GM12878 (cell line): ENCODE measurements around the gene HRCT1. TPM values are rescaled to one million over a fixed set of nuclear protein-coding genes. Genes with fewer than 3 reads are reported as not detected.

Experiments
- ATAC-seq: fragments of 200-7000 bp; cut with Tn5 transposase; 3 replicates; pipeline ENCODE4 v1.9.1; 2020; ENCODE audit warnings: mild to moderate bottlenecking, moderate library complexity
- BruUV-seq: library from RNA; stranded (reverse); fragments of 400-500 nt; replicated peaks from 2 replicates; lab custom pipeline; 2021; lab: Mats Ljungman, UMichigan
- CTCF ChIA-PET: fragments of 300-600 bp; sonication (Branson Sonifier 250); formaldehyde crosslinking; extraction: SDS; loops from one replicate; lab custom pipeline; 2021; ENCODE audit warnings: inconsistent platforms; lab: Yijun Ruan, JAX
- POLR2A ChIA-PET: fragments of 350-600 bp; formaldehyde crosslinking; extraction: SDS; loops from one replicate; lab custom pipeline; 2021; ENCODE audit warnings: inconsistent platforms; lab: Charles Lee
- RAD21 ChIA-PET: fragments of 300-600 bp; sonication (Branson Sonifier 250); formaldehyde crosslinking; loops from one replicate; lab custom pipeline; 2023; ENCODE audit warnings: antibody characterized with exemption; ENCODE audit not compliant: unreplicated experiment; lab: Charles Lee
- SMC1A ChIA-PET: fragments of 300-600 bp; sonication (Branson Sonifier 250); formaldehyde crosslinking; loops from one replicate; lab custom pipeline; 2023; ENCODE audit not compliant: unreplicated experiment, uncharacterized antibody; lab: Charles Lee
- DNase-seq: peaks from one replicate; pipeline ENCODE4 v3.0.0-alpha.2; 2011; ENCODE audit warnings: low read depth, low spot score
- FAIRE-seq: peaks from 3 replicates; lab custom pipeline; 2011; peaks lifted over from hg19 to GRCh38; lab: Jason Lieb, UNC
- H2AFZ ChIP-seq: 2 replicates; pipeline ENCODE4 v1.6.0; 2011; ENCODE audit warnings: low read depth, low read length, control low read depth; ENCODE audit not compliant: control insufficient read depth
- H3K27ac ChIP-seq: 2 replicates; pipeline ENCODE4 v1.5.1; 2011; ENCODE audit warnings: control low read depth; ENCODE audit not compliant: control insufficient read depth, insufficient read depth
- H3K27me3 ChIP-seq, 2 experiments: replicated peaks in 1 of 2; 2 replicates each; pipeline versions ENCODE4 v1.6.0 to v1.6.1; 2011; ENCODE audit warnings: low read length in 1 of 2; ENCODE audit not compliant: control insufficient read depth in 2 of 2, insufficient read depth in 2 of 2
- H3K36me3 ChIP-seq, 2 experiments: 2 replicates each; pipeline ENCODE4 v1.5.1; 2011; ENCODE audit warnings: low read length in 1 of 2; ENCODE audit not compliant: control insufficient read depth in 2 of 2, insufficient read depth in 2 of 2
- H3K4me1 ChIP-seq: 2 replicates; pipeline ENCODE4 v1.6.1; 2011; ENCODE audit warnings: mild to moderate bottlenecking, low read length, moderate library complexity, mixed read lengths; ENCODE audit not compliant: control insufficient read depth, insufficient read depth
- H3K4me2 ChIP-seq: 2 replicates; pipeline ENCODE4 v1.6.0; 2011; ENCODE audit warnings: control low read depth; ENCODE audit not compliant: control insufficient read depth, insufficient read depth
- H3K4me3 ChIP-seq: fragments of 200-600 bp; sonication (generic); 2 replicates; pipeline ENCODE4 v1.5.1; 2016
- H3K79me2 ChIP-seq: 2 replicates; pipeline ENCODE4 v1.6.0; 2011; ENCODE audit warnings: low read length; ENCODE audit not compliant: control insufficient read depth, insufficient read depth
- H3K9ac ChIP-seq: 2 replicates; pipeline ENCODE4 v1.8.0; 2011; ENCODE audit warnings: low read length, control low read depth, mixed read lengths; ENCODE audit not compliant: control insufficient read depth, insufficient read depth
- H3K9me3 ChIP-seq: replicated peaks from 3 replicates; pipeline ENCODE4 v1.5.1; 2011; ENCODE audit warnings: mild to moderate bottlenecking, low read length; ENCODE audit not compliant: control insufficient read depth, insufficient read depth
- H4K20me1 ChIP-seq: 2 replicates; pipeline ENCODE4 v1.6.0; 2011; ENCODE audit not compliant: control insufficient read depth, insufficient read depth
- ATF7 ChIP-seq: fragments of 450-650 bp; IDR thresholded peaks from 2 replicates; pipeline ENCODE4 v1.6.1; 2016; ENCODE audit warnings: low read depth, mild to moderate bottlenecking
- BCL11A ChIP-seq: IDR thresholded peaks from 2 replicates; pipeline ENCODE4 v1.6.1; 2011; ENCODE audit warnings: low read depth, low read length
- CBX5 ChIP-seq: sonication (generic); IDR thresholded peaks from 2 replicates; pipeline ENCODE4 v1.6.1; 2016; ENCODE audit warnings: low read depth, moderate library complexity, mild to moderate bottlenecking, inconsistent platforms
- CHD1 ChIP-seq: IDR thresholded peaks from 2 replicates; pipeline ENCODE4 v1.6.1; 2012; ENCODE audit warnings: low read depth, low read length, improper control_type of control experiment
- IKZF1 ChIP-seq: fragments of 450-650 bp; conservative IDR thresholded peaks from 2 replicates; pipeline ENCODE4 v1.6.1; 2017; ENCODE audit warnings: antibody characterized with exemption, mild to moderate bottlenecking
- KLF5 ChIP-seq: fragments of 450-650 bp; IDR thresholded peaks from 2 replicates; pipeline ENCODE4 v1.6.1; 2014; ENCODE audit warnings: mild to moderate bottlenecking; ENCODE audit not compliant: partially characterized antibody
- POLR2A ChIP-seq: IDR thresholded peaks from 2 replicates; pipeline ENCODE4 v1.6.1; 2011; ENCODE audit warnings: low read depth, mild to moderate bottlenecking, low read length
- POLR2AphosphoS5 ChIP-seq: IDR thresholded peaks from 2 replicates; pipeline ENCODE4 v1.6.1; 2011; ENCODE audit warnings: mild to moderate bottlenecking, low read length, inconsistent platforms
- PRDM15 ChIP-seq: fragments of 450-650 bp; formaldehyde crosslinking; IDR thresholded peaks from 2 replicates; pipeline ENCODE4 v1.4.0; 2020; ENCODE audit warnings: mild to moderate bottlenecking, moderate library complexity
- SUPT20H ChIP-seq: IDR thresholded peaks from 2 replicates; pipeline ENCODE4 v1.6.1; 2011; ENCODE audit warnings: low read depth, mild to moderate bottlenecking, low read length, moderate library complexity, borderline replicate concordance; ENCODE audit not compliant: control insufficient read depth
- WGBS: methylation state at CpG from one replicate; pipeline ENCODE4 v1.1.6; 2016; ENCODE audit warnings: low lambda C conversion rate; ENCODE audit not compliant: insufficient replicate concordance, insufficient coverage; ENCODE audit errors: missing lambda C conversion rate; 5-methylcytosine and 5-hydroxymethylcytosine counted together
- in situ Hi-C: fragments of 300-500 bp; cut with MboI; formaldehyde crosslinking; loops from 9 replicates; pipeline ENCODE4 v1.14.3; 2018; ENCODE audit warnings: mixed read lengths
- intact Hi-C: fragments of 100-400 bp; cut with micrococcal nuclease; formaldehyde crosslinking; loops from one replicate; pipeline ENCODE4 v1.14.2; 2022; ENCODE audit not compliant: unreplicated experiment
- polyA plus RNA-seq, 11 experiments: library from polyadenylated mRNA; depleted of rRNA in 4 of 11; unstranded in 6 of 11; stranded (reverse) in 5 of 11; fragments of >200 nt; fragmentation: Nextera tagmentation in 4 of 11; fragmentation: Illumina TruSeq in 1 of 11; extraction: Ambion mirVana in 4 of 11; extraction: Trizol in 1 of 11; gene quantifications; 1 replicate in 1 of 11; 2 replicates in 10 of 11; pipeline versions ENCODE4 v1.2.1 to v1.2.3, GENCODE V29; 2011 to 2016; ENCODE audit warnings: inconsistent platforms in 2 of 11, missing spikeins in 2 of 11, low read depth in 1 of 11
- total RNA-seq, 4 experiments: library from RNA; depleted of rRNA in 3 of 4; stranded (reverse); fragments of >200 nt in 3 of 4; fragmentation: Illumina TruSeq in 1 of 4; extraction: Trizol in 1 of 4; gene quantifications; 2 replicates each; pipeline versions ENCODE4 v1.2.1 to v1.2.3, GENCODE V29; 2013 to 2021
- TF ChIP-seq, protein P1 (sequence below): IDR thresholded peaks from 2 replicates; pipeline ENCODE4 v1.6.1; 2012; ENCODE audit warnings: low read depth, low read length, improper control_type of control experiment

HRCT1 gene
- total and polyA plus RNA-seq, 10 of the 15 experiments (the other 5 are each of a cell fraction or from before 2014, with no cell fraction given) = not detected

DNA sequence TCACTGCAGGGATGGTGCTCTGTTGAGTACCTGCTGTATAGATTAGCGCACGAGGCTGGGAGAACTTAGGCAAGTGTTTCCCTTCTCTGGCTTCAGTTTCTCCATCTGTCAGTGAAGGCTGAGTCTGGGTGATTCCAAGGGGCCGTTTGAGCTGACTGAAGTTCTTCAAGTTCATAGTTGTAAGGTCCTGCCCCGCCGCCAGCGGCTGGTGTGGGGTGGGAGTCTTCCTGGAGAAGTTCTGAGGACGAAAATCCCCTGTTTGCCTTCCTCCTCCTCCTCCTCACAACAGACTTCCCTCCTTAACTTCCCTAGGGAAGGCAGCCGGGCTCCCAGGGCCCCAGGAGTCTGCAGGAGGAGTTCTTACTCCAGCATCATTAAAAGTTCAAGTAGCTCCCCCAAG lies 1.7 kb upstream of the HRCT1 start:
- no peak overlapping the region for H2AFZ ChIP-seq
- no peaks in the 10 kb centered on the region for H4K20me1 ChIP-seq
- ChIA-PET POLR2A (no interaction called here), CTCF (interaction anchor here (2.1 to 2.2 kb wide), 2 partner anchors 20 to 115 kb away, joined by 7 to 11 read pairs; no protein-coding TSS in a partner anchor), SMC1A (interaction anchor here (1.0 kb wide), 1 partner anchor 42 kb away, joined by 5 read pairs; no protein-coding TSS in a partner anchor), RAD21 (no interaction called here)
- no TSS peak for BruUV-seq
- no peak overlapping the region for H3K9ac ChIP-seq
- no peak overlapping the region for H3K4me2 ChIP-seq
- H3K4me1 ChIP-seq = no peaks in the 10 kb centered on the region
- H3K27me3 ChIP-seq = peaks cover 0 to 1% of the 10 kb centered on the region in 2 experiments; a peak in 2 of 4 replicates
- ATAC-seq (no peak), DNase-seq (no peak), FAIRE-seq (no peak)
- WGBS = 38% methylated on average over 7 of the region's 8 CpGs
- in situ Hi-C loops (no loop called here), intact Hi-C loops (no loop called here)
- no peaks in the 10 kb centered on the region for H3K36me3 ChIP-seq
- TF ChIP-seq CBX5 (no peak), CHD1 (no peak), ATF7 (no peak), KLF5 (no peak), BCL11A (no peak), SUPT20H (no peak), POLR2AphosphoS5 (no peak), PRDM15 (CRISPR knock-in tag) (no peak), POLR2A (no peak), IKZF1 (no peak)
- TF ChIP-seq, protein P1, sequence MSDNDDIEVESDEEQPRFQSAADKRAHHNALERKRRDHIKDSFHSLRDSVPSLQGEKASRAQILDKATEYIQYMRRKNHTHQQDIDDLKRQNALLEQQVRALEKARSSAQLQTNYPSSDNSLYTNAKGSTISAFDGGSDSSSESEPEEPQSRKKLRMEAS = no peak
- no peak overlapping the region for H3K4me3 ChIP-seq
- H3K27ac ChIP-seq = no peak overlapping the region
- no peaks in the 10 kb centered on the region for H3K9me3 ChIP-seq
- H3K79me2 ChIP-seq = no peaks in the 10 kb centered on the region
